GM13976 (cell line): ENCODE measurements around the gene FXYD7.

Experiments
- DNase-seq: peaks from one replicate; pipeline ENCODE4 v3.0.0; 2012; ENCODE audit warnings: low spot score
- CTCF ChIP-seq: IDR thresholded peaks from 2 replicates; pipeline ENCODE4 v1.5.1; 2012; ENCODE audit warnings: borderline replicate concordance, mild to moderate bottlenecking; ENCODE audit not compliant: insufficient read depth; ENCODE audit errors: extremely low read depth, missing control alignments, control extremely low read depth
- in situ Hi-C: fragments of 300-500 bp; cut with MboI; formaldehyde crosslinking; loops from one replicate; pipeline ENCODE4 v1.12.0; 2022; ENCODE audit warnings: low sequenced_read_pairs, mixed read lengths, inconsistent platforms; ENCODE audit not compliant: unreplicated experiment

Gene FXYD7

GRCh38 chr19:35140962-35141836 lies 1.9 kb upstream of the FXYD7 start:
- peak; percentile 57 for TF ChIP-seq CTCF
- in situ Hi-C loops: no loop called here
- peak; percentile 100 for DNase-seq

- in situ Hi-C loops: no loop called here
- no peak for DNase-seq
- TF ChIP-seq CTCF: no peak
Measured at GRCh38 chr19:35141837-35142605, 1.0 kb upstream of the FXYD7 start.

GRCh38 chr19:35142606-35143230 lies 337 bp upstream of the FXYD7 start:
- in situ Hi-C loops: no loop called here
- TF ChIP-seq CTCF: peak; percentile 68
- DNase-seq: peak; percentile 81

GRCh38 chr19:35143818-35144217 lies 763 bp downstream of the FXYD7 start:
- in situ Hi-C loops: no loop called here
- TF ChIP-seq CTCF: no peak
- DNase-seq: no peak

- in situ Hi-C loops: no loop called here
- no peak for TF ChIP-seq CTCF
Measured at GRCh38 chr19:35144259-35144599, 1.2 kb downstream of the FXYD7 start.

GRCh38 chr19:35144600-35145436 lies 1.8 kb downstream of the FXYD7 start:
- TF ChIP-seq CTCF: no peak
- in situ Hi-C loops: no loop called here
- DNase-seq: no peak

More at GRCh38 chr19:35144259-35144599, 1.2 kb downstream of the FXYD7 start:
- DNase-seq: no peak
